ENCODE data around the gene TDRD12. TPM values are rescaled to one million over a fixed set of nuclear protein-coding genes. Genes with fewer than 3 reads are reported as not detected.
A peak's percentile ranks its signal among the peaks of the same experiment; 100 is the strongest.

The TDRD12 gene
- total and polyA plus RNA-seq, 2 of the 13 experiments (the other 11 are each of a cell fraction or from before 2014, with no cell fraction given): 0.03 to 0.40 TPM

- TF ChIP-seq LCORL (IDR thresholded peaks at IDR 0.05): no peak
- peak; percentile 41; the same call in 1 of the 2 replicates for TF ChIP-seq LCORL (CRISPR knock-in tag; IDR thresholded peaks at IDR 0.05)
- TF ChIP-seq CENPT (CRISPR knock-in tag; IDR thresholded peaks at IDR 0.05; ENCODE audit: low read depth): no peak
- TF ChIP-seq ELF3 (CRISPR knock-in tag; IDR thresholded peaks at IDR 0.05): 0 out of 2 replicates have a peak, but pooled peaks have one; percentile 25
- peak; percentile 54; the same call in 1 of the 2 replicates for TF ChIP-seq PHF21A (CRISPR knock-in tag; IDR thresholded peaks at IDR 0.05)
- TF ChIP-seq FOXP1 (IDR thresholded peaks at IDR 0.05): no peak
- peak; percentile 38; the same call in 1 of the 2 replicates for TF ChIP-seq FOXP1 (CRISPR knock-in tag; IDR thresholded peaks at IDR 0.05)
- 0 out of 2 replicates have a peak, but pooled peaks have one; percentile 60 for TF ChIP-seq ZNF276 (CRISPR knock-in tag; IDR thresholded peaks at IDR 0.05; ENCODE audit: low read depth)
- TF ChIP-seq BCL6 (CRISPR knock-in tag; IDR thresholded peaks at IDR 0.05): peak; percentile 44
- peak; percentile 92 for TF ChIP-seq RXRA (CRISPR knock-in tag; IDR thresholded peaks at IDR 0.05)
- 0 out of 2 replicates have a peak, but pooled peaks have one; percentile 33 for TF ChIP-seq ZFY (CRISPR knock-in tag; IDR thresholded peaks at IDR 0.05)
- TF ChIP-seq RFX5 (IDR thresholded peaks at IDR 0.05; ENCODE audit: low read depth, low read length): no peak
- peak; percentile 57; the same call in 1 of the 2 replicates for TF ChIP-seq ZNF512B (CRISPR knock-in tag; IDR thresholded peaks at IDR 0.05; ENCODE audit: borderline replicate concordance)
- TF ChIP-seq SIN3A (IDR thresholded peaks at IDR 0.05; ENCODE audit: borderline replicate concordance, low read depth, low read length): peak; percentile 21; the same call in 1 of the 2 replicates
- 0 out of 2 replicates have a peak, but pooled peaks have one; percentile 23 for TF ChIP-seq NCOA2 (CRISPR knock-in tag; IDR thresholded peaks at IDR 0.05)
- TF ChIP-seq ZHX2 (IDR thresholded peaks at IDR 0.05; ENCODE audit: low read depth): no peak
- TF ChIP-seq ZHX2 (CRISPR knock-in tag; IDR thresholded peaks at IDR 0.05; ENCODE audit: borderline replicate concordance): no peak
- TF ChIP-seq TFDP2 (CRISPR knock-in tag; IDR thresholded peaks at IDR 0.05): 0 out of 2 replicates have a peak, but pooled peaks have one; percentile 28
Measured at GRCh38 chr19:32817569-32818476, 98.3 kb downstream of the TDRD12 start (continued).

All from HepG2 (cell line).